SK-N-MC (cell line): Measurements from ENCODE around the gene NOG.

Source experiments
- DNase-seq: peaks from one replicate; pipeline ENCODE4 v3.0.0-alpha.2; 2011; ENCODE audit warnings: low read depth, low spot score
- H3K27ac ChIP-seq: fragments of 200-600 bp; sonication (generic); 2 replicates; pipeline ENCODE4 v1.5.1; 2016; ENCODE audit warnings: mixed run types
- H3K36me3 ChIP-seq: fragments of 200-600 bp; sonication (generic); 2 replicates; pipeline ENCODE4 v1.6.1; 2017; ENCODE audit warnings: antibody characterized with exemption, low read length, mixed read lengths; ENCODE audit not compliant: insufficient read depth
- H3K4me3 ChIP-seq: fragments of 200-600 bp; sonication (generic); 2 replicates; pipeline ENCODE4 v1.5.1; 2016
- H3K9ac ChIP-seq: fragments of 200-600 bp; sonication (generic); 2 replicates; pipeline ENCODE4 v1.8.0; 2017; ENCODE audit warnings: mixed run types, mixed read lengths; ENCODE audit not compliant: insufficient read length
- H3K9me3 ChIP-seq: fragments of 200-600 bp; sonication (generic); 2 replicates; pipeline ENCODE4 v1.6.1; 2017; ENCODE audit warnings: low read depth, mild to moderate bottlenecking, antibody characterized with exemption, low read length, moderate library complexity, mixed read lengths
- EZH2 ChIP-seq: fragments of 200-600 bp; sonication (generic); IDR thresholded peaks from one replicate; pipeline ENCODE4 v1.6.1; 2017; ENCODE audit warnings: antibody characterized with exemption
- FOXP2 ChIP-seq: optimal IDR thresholded peaks from 2 replicates; pipeline ENCODE3; 2011; ENCODE audit warnings: mild to moderate bottlenecking, moderate library complexity; ENCODE audit not compliant: insufficient read depth; ENCODE audit errors: extremely low read length, control extremely low read depth
- POLR2AphosphoS5 ChIP-seq: IDR thresholded peaks from 2 replicates; pipeline ENCODE4 v1.6.1; 2012; ENCODE audit warnings: mild to moderate bottlenecking, low read depth, low read length, borderline replicate concordance

Gene NOG

DNA sequence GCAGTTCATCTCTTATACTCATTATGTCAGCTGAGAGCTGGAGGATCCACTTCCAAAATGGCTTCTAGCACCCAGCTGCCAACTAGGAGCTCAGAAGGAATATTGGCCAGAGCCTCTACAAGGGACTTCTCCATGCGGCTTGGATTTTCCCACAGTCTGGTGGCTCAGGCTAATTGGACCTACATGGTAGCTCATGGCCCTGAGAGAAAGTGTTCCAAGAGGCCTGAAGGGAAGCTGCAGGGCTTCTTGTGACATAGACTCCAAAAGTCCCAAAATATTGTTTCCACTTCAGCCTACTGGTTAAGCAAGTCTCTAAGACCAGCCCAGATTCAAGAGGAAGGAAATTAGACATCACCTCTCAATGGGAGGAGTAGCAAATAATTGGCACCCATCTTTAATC is 6.8 kb downstream of the NOG start:
- Histone ChIP-seq H3K9me3 (no peaks in the 10 kb centered on the region), H3K4me3 (no peak overlapping the region), H3K9ac (no peak overlapping the region), H3K36me3 (no peaks in the 10 kb centered on the region), H3K27ac (no peak overlapping the region)
- TF ChIP-seq EZH2: no peak
- TF ChIP-seq FOXP2: no peak
- TF ChIP-seq POLR2AphosphoS5: no peak
- DNase-seq: no peak

DNA sequence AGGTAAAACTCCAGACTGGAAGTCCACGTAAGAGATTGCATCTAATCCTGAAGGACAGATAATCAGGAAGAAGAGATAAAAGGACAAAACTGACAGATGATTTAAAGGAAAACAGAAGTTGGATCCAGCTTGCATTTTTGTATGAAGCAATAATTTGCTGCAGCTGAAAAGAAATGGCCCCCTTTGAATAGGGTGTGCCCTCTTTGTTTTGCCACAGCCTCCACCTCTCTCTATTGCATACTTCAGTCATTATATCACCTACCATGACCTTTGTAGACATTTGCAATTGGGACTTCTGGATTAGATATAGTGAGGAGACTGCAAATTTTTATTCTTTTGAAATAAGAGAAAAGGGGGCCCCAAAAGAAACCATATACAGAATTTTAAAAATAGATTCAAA is 8.1 kb downstream of the NOG start:
- TF ChIP-seq FOXP2: no peak
- no peak for TF ChIP-seq POLR2AphosphoS5
- no peak for TF ChIP-seq EZH2
- Histone ChIP-seq H3K4me3 (no peak overlapping the region), H3K27ac (no peak overlapping the region), H3K9me3 (no peaks in the 10 kb centered on the region), H3K36me3 (no peaks in the 10 kb centered on the region), H3K9ac (no peak overlapping the region)
- DNase-seq: no peak

DNA sequence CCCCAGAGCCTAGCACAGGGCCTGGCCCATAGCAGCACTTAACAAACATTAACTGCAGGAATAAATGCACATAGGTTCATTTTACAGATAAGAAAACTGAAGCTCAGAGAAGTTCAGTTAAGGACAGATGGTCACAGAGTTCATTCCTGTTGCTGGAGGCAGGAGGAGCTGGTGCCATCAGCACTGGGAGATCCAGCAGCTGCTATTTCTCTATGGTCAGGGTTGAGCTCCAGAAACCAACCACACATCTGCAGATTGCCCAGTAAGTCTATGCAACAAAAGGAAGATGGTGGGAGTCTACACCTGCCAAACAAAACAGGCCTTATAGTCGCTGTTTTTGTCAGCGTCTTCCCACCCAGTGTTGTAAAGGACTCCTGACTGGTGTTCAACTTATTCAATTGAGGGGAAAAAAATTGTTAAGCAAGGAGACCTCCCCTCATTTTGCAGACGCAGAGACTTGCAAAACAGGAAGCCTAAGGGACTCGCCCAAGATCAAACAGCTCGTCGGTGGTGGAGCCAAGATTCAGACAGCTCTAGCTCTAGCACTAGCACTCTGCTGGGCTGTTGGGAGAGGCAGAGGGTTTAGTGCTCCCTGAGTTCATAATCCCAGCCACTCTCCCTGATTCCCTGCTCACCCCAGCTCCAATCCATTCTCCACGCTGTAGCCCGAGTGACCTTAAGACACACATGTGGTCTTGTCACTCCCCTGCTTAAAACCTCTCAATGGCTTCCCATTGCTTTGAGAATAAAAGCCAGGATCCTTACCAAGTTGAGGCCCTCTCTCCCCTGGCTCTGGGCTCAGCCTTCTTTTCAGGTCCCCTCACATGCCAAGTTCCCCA is 9.0 kb downstream of the NOG start:
- no peaks in the 10 kb centered on the region for H3K36me3 ChIP-seq
- no peak for DNase-seq
- TF ChIP-seq EZH2 (no peak), POLR2AphosphoS5 (no peak)
- no peak overlapping the region for H3K9ac ChIP-seq
- no peaks in the 10 kb centered on the region for H3K9me3 ChIP-seq
- no peak overlapping the region for H3K4me3 ChIP-seq
- H3K27ac ChIP-seq: no peak overlapping the region

DNA sequence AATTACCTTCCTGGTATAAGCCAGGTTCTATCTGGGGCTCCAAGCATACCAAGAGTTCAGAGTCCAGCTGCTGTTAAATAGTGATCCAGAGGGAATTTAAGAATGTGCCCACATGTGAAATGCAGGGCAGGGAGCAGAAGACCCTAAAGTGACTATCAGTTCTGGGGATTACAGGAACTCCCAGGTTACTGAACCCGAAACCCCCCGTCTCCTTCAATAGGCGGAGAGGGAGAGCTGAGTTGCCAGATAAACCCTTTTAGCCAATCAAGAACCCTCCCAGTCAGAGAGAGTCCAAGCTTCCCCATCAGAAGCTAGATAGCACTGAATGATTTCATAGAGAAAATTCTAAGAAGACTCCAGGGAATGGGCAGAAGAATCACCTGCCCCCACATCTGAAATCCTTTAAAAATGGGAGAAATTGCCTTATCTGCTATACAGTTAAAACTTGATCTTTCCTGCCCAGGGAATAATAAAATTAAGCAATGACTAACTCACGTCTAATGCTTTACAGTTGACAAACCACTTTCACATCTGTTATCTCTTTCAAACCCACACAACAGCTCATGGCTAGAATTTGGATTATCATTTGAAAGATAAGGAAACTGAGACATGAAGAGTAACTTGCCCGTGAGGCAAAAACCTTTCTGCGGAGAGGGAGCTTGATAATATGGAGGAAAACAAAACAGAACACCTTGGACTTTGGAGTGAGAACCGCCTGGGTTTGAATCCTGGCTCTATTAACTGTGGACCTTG is 10.2 kb downstream of the NOG start:
- Histone ChIP-seq H3K4me3 (no peak overlapping the region), H3K27ac (no peak overlapping the region), H3K9ac (no peak overlapping the region), H3K36me3 (no peaks in the 10 kb centered on the region), H3K9me3 (no peaks in the 10 kb centered on the region)
- DNase-seq: no peak
- no peak for TF ChIP-seq POLR2AphosphoS5
- TF ChIP-seq EZH2: no peak
- TF ChIP-seq FOXP2: no peak

DNA sequence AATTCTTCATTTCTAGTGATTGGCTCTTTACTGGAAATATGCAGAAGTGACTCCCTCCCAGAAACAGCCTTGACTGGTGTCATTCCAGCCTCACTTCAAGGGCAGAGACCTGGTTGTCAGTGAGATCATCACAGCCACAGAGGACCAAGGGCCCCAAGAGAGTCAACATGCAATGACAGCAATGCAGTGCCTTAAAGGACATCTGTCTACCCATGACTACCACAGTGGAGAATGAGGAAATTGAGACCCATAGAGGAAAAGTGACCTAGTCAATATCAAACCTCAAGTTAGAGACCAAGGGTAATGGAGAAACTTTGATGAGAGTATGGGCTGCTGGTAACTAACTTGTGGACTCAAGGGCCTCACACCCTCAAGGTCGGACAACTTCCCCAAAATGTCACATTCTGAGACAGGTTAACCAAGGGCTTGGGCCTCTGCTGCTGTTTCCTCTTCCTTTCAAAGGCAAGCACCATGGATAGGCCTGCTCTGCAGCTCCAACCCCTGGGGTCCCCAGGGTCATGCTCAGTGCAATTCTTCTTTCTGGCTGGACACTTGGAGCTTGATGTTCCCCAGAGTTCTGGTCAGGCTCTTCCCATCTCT is 11.3 kb downstream of the NOG start:
- no peak overlapping the region for H3K4me3 ChIP-seq
- DNase-seq: no peak
- no peak overlapping the region for H3K9ac ChIP-seq
- H3K27ac ChIP-seq: no peak overlapping the region
- TF ChIP-seq FOXP2 (no peak), POLR2AphosphoS5 (no peak), EZH2 (no peak)
- no peaks in the 10 kb centered on the region for H3K36me3 ChIP-seq
- no peaks in the 10 kb centered on the region for H3K9me3 ChIP-seq

DNA sequence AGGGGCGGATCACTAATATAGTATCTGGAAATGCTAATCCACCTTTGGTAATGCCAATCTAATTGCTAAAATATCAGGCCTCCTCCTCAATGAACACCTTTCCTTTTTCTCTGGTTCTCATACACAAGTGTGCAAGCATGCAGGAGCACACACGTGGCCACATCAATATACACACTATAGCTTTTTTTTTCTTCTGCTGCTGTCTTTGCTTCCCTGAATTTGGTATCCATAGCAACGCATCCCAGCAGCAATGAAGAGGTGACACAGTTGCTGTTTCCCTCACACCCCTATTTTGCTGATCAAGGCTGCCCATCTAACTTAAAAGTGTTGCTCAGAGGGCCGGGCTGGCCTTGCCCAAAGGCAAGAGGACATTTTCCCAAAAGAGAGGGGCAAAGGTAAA is 15.4 kb downstream of the NOG start:
- no peaks in the 10 kb centered on the region for H3K9me3 ChIP-seq
- no peak overlapping the region for H3K4me3 ChIP-seq
- DNase-seq: no peak
- H3K9ac ChIP-seq: no peak overlapping the region
- no peaks in the 10 kb centered on the region for H3K36me3 ChIP-seq
- no peak for TF ChIP-seq EZH2
- no peak for TF ChIP-seq FOXP2
- no peak for TF ChIP-seq POLR2AphosphoS5
- H3K27ac ChIP-seq: no peak overlapping the region

DNA sequence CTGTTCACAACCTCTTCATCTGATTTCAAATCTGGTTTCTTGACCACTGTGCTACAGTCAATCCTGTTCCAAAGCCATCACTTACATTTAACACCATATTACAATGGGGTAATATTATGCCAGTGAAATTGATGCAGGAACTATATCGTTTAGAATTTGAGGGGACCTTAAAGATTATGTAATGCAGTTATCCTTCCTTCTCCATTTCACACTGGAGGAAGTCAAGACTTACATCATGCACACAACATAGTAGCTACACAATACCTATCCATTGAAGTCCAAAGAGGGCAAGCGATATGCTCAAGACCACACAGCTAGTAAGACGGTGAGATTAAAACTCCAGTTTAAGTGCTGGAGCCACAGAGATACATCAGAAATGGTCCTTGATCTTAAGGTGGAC is 16.8 kb downstream of the NOG start:
- H3K36me3 ChIP-seq: no peaks in the 10 kb centered on the region
- no peak overlapping the region for H3K9ac ChIP-seq
- H3K4me3 ChIP-seq: no peak overlapping the region
- TF ChIP-seq POLR2AphosphoS5 (no peak), FOXP2 (no peak), EZH2 (no peak)
- H3K27ac ChIP-seq: no peak overlapping the region
- no peaks in the 10 kb centered on the region for H3K9me3 ChIP-seq
- DNase-seq: no peak

DNA sequence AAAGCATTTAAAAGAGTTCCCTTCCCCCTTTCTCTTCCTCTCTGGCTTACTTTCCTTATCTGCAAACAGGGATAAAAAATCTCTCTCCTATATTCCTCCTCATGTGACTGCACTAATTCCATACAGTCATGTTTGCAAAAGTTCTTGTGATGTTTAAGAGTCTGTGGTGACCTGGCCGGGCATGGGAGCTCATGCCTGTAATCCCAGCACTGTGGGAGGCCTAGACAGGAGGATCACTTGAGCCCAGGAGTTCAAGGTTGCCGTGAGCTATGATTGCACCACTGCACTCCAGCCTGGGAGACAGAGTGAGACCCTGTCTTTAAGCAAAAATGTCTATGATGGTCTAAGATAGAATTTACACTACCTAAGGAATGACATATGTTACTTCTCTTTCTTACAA is 19.6 kb downstream of the NOG start:
- no peak for TF ChIP-seq EZH2
- TF ChIP-seq FOXP2: no peak
- no peak for TF ChIP-seq POLR2AphosphoS5
- Histone ChIP-seq H3K9ac (no peak overlapping the region), H3K27ac (no peak overlapping the region), H3K9me3 (no peaks in the 10 kb centered on the region), H3K36me3 (no peaks in the 10 kb centered on the region), H3K4me3 (no peak overlapping the region)
- DNase-seq: no peak

DNA sequence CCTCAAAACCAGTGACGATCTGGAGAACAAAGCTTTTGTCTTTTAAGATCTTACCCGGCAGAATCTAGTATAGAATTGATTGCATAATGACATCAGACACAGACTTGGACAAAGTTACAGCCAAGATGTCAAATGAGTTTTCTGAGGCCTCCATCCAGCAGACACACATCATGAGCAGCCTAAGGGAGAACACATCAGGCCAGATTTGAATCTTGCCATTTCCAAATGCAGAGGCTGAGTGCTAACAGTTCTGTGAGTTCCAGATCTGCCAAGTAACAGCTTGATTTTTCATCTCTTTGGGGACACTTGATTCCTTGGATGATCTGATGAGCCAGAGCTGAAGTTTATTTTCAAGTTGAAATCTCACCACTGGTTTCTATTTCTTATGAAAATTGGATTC is 21.0 kb downstream of the NOG start:
- no peak for DNase-seq
- no peaks in the 10 kb centered on the region for H3K36me3 ChIP-seq
- H3K9ac ChIP-seq: no peak overlapping the region
- H3K4me3 ChIP-seq: no peak overlapping the region
- no peak overlapping the region for H3K27ac ChIP-seq
- TF ChIP-seq FOXP2 (no peak), EZH2 (no peak), POLR2AphosphoS5 (no peak)
- H3K9me3 ChIP-seq: no peaks in the 10 kb centered on the region
